22Rv1 (cell line): Measurements from ENCODE around the gene CACNA1C.

ENCODE experiments used
- CTCF ChIP-seq: fragments of 450-650 bp; IDR thresholded peaks from 2 replicates; pipeline ENCODE4 v1.5.1; 2017; ENCODE audit warnings: mild to moderate bottlenecking
- ZFX ChIP-seq: fragments of 450-650 bp; IDR thresholded peaks from 2 replicates; pipeline ENCODE4 v1.6.1; 2017; ENCODE audit warnings: antibody characterized with exemption, borderline replicate concordance

GRCh38 chr12:2631653-2632350 is 579.0 kb downstream of the CACNA1C start:
- no peak for TF ChIP-seq CTCF
- TF ChIP-seq ZFX, result no peak
